Parathyroid adenoma (tissue), 2 donors: ENCODE results near the gene AJM1.
"Not testable (repeated sequence)": the region's sequence is repeated elsewhere in the genome, so short reads cannot be mapped to it uniquely, and the experiment has no call there.

Source experiments
- H2AFZ ChIP-seq: fragments of 300-600 bp; sonication (generic); one replicate; pipeline ENCODE4 v1.7.0; 2017; ENCODE audit warnings: antibody characterized with exemption, mild to moderate bottlenecking
- H3K27ac ChIP-seq: fragments of 300-600 bp; sonication (generic); one replicate; pipeline ENCODE4 v1.7.0; 2017
- H3K27me3 ChIP-seq: fragments of 300-600 bp; sonication (generic); one replicate; pipeline ENCODE4 v1.7.0; 2017; ENCODE audit warnings: low read length; ENCODE audit not compliant: control insufficient read depth, insufficient read depth
- H3K36me3 ChIP-seq: fragments of 300-600 bp; sonication (generic); one replicate; pipeline ENCODE4 v1.7.0; 2017; ENCODE audit warnings: low read length; ENCODE audit not compliant: control insufficient read depth, insufficient read depth
- H3K4me1 ChIP-seq: fragments of 300-600 bp; sonication (generic); one replicate; pipeline ENCODE4 v1.7.0; 2017; ENCODE audit warnings: control low read depth
- H3K4me2 ChIP-seq: fragments of 300-600 bp; sonication (generic); one replicate; pipeline ENCODE4 v1.7.0; 2017; ENCODE audit warnings: low read length
- H3K4me3 ChIP-seq: fragments of 300-600 bp; sonication (generic); one replicate; pipeline ENCODE4 v1.7.0; 2017; ENCODE audit warnings: low read depth, low read length
- H3K79me2 ChIP-seq: fragments of 300-600 bp; sonication (generic); one replicate; pipeline ENCODE4 v1.7.0; 2017; ENCODE audit warnings: control low read depth
- H3K9ac ChIP-seq: fragments of 300-600 bp; sonication (generic); one replicate; pipeline ENCODE4 v1.7.0; 2017; ENCODE audit warnings: mild to moderate bottlenecking
- H3K9me3 ChIP-seq: fragments of 300-600 bp; sonication (generic); one replicate; pipeline ENCODE4 v1.7.0; 2017; ENCODE audit warnings: low read length; ENCODE audit not compliant: control insufficient read depth
- CTCF ChIP-seq: fragments of 300-600 bp; sonication (generic); IDR thresholded peaks from one replicate; pipeline ENCODE4 v1.7.0; 2017; ENCODE audit warnings: antibody characterized with exemption, mild to moderate bottlenecking
- donor health status: primary hyperparathyroidism.

Gene AJM1

DNA sequence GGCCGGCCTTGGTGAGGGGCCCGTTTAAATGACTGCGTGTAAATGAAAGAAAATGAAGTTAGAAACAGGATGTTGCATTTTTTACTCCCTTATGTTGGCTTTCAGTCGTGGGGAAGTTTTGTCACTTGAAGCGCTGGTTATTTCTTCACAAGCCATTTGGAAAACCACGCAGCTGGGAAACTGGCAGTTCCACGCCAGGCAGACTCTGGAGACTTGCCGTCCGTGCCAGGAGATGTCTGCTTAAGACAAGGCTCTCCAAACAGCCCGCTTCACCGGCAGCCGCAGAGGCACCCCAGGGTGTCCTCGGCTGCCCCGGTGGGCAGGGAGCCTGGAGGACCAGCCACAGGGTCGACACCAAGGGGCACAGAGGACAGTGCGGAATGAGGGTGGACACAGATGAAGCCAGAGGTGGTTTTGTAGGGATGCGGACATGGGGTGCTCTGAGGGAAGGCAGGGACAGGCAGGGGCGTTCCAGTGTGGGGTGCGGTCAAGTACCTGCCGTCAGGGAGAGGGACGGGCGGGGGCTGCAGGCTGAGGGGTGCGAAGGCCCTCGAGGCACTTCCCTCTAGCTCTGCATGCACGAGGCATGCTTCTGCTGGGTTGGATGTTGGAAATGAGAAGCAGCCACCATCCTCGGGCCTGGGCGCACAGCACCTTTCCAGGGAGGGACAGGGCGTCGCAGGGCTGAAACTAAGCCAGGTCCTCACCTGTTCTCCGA, 11.1 kb upstream of the AJM1 start:
- no peak for TF ChIP-seq CTCF
- H3K27ac ChIP-seq = no peak overlapping the region
- H3K9me3 ChIP-seq = no peaks in the 10 kb centered on the region
- no peaks in the 10 kb centered on the region for H3K79me2 ChIP-seq
- H2AFZ ChIP-seq = no peak overlapping the region
- no peak overlapping the region for H3K4me3 ChIP-seq
- H3K27me3 ChIP-seq = no peaks in the 10 kb centered on the region
- H3K36me3 ChIP-seq = no peaks in the 10 kb centered on the region
- H3K4me2 ChIP-seq = no peak overlapping the region
- no peaks in the 10 kb centered on the region for H3K4me1 ChIP-seq
- H3K9ac ChIP-seq = no peak overlapping the region

DNA sequence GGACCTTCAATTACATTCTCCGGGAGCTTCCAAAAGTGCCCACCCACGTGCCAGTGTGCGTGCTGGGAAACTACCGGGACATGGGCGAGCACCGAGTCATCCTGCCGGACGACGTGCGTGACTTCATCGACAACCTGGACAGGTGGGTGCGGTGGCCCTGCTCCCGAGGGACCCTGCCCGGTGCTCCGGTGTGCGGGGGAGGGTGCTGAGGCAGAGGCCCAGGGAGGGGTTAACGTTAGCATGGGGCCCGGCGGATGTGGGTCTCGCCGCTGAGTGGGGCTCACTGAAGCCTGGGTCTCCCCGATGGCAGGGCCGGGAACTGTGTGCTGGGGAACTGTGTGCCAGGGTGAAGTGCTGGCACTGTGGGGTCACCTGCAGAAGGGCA, 10.6 kb upstream of the AJM1 start:
- Histone ChIP-seq H3K4me3 (no peak overlapping the region), H3K4me1 (no peaks in the 10 kb centered on the region), H3K36me3 (no peaks in the 10 kb centered on the region), H3K4me2 (no peak overlapping the region), H2AFZ (no peak overlapping the region), H3K27ac (no peak overlapping the region), H3K27me3 (no peaks in the 10 kb centered on the region), H3K9me3 (no peaks in the 10 kb centered on the region), H3K79me2 (no peaks in the 10 kb centered on the region), H3K9ac (no peak overlapping the region)
- TF ChIP-seq CTCF = no peak

GRCh38 chr9:136832581-136832980, 9.7 kb upstream of the AJM1 start:
- no peak for TF ChIP-seq CTCF
- Histone ChIP-seq H3K4me3 (no peak overlapping the region), H3K9ac (no peak overlapping the region), H3K79me2 (no peaks in the 10 kb centered on the region), H3K4me2 (no peak overlapping the region), H3K27ac (no peak overlapping the region), H3K4me1 (no peaks in the 10 kb centered on the region), H3K36me3 (no peaks in the 10 kb centered on the region), H3K27me3 (no peaks in the 10 kb centered on the region), H2AFZ (no peak overlapping the region), H3K9me3 (no peaks in the 10 kb centered on the region)

- not testable (repeated sequence) for H3K4me3 ChIP-seq, H3K27ac ChIP-seq, H3K4me1 ChIP-seq, H2AFZ ChIP-seq, H3K36me3 ChIP-seq, H3K9ac ChIP-seq, H3K4me2 ChIP-seq, H3K9me3 ChIP-seq, H3K79me2 ChIP-seq, H3K27me3 ChIP-seq
Observed at GRCh38 chr9:136833381-136834048, 8.8 kb upstream of the AJM1 start.

DNA sequence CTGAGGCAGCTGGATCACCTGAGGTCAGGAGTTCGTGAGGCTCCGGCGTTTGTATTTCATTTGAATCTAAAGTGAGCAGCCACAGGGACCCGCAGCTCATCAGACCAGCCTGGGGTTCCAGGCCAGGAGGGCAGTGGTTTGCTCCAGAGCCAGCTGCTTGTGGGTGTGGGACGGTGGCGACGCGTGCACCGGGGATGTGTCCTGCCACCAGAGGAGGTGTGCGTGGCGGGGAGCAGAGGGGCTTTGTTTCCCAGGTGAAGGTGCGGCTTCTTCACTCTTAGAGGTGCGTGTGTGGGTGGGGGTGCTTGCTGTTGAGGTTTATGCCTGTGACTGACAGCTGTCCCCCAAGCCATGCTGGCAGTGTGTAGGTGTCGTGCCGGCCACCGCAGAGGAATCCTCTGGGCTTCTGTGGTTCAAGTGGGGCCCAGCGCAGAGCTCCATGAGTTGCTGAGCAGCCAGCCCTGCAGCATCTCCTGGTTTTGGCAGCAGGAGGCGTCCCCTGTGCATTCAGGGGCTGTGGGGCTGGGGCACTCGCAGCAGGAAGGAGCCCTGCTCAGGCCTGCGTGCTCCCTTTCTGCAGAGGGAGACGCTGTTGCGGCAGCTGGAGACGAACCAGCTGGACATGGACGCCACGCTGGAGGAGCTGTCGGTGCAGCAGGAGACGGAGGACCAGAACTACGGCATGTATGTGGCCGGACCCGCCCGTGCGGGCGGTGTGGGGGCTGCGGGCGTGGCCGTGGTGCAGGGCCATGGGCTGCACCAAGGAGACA, 6.9 kb upstream of the AJM1 start:
- H2AFZ ChIP-seq = no peak overlapping the region
- no peak overlapping the region for H3K4me3 ChIP-seq
- TF ChIP-seq CTCF = no peak
- H3K36me3 ChIP-seq = no peaks in the 10 kb centered on the region
- no peaks in the 10 kb centered on the region for H3K9me3 ChIP-seq
- no peaks in the 10 kb centered on the region for H3K4me1 ChIP-seq
- no peaks in the 10 kb centered on the region for H3K27me3 ChIP-seq
- H3K27ac ChIP-seq = no peak overlapping the region
- H3K9ac ChIP-seq = no peak overlapping the region
- H3K4me2 ChIP-seq = no peak overlapping the region
- H3K79me2 ChIP-seq = no peaks in the 10 kb centered on the region
